Gastroesophageal sphincter (tissue), 3 donors: Measurements from ENCODE around the gene TANC1.

Experiments
- POLR2A ChIP-seq, 2 donors: fragments of 450-650 bp; IDR thresholded peaks; one replicate each; pipeline ENCODE4 v1.6.1; 2017; ENCODE audit warnings: antibody characterized with exemption in 2 of 2, mild to moderate bottlenecking in 2 of 2, moderate library complexity in 1 of 2
- POLR2AphosphoS5 ChIP-seq: sonication (generic); formaldehyde crosslinking; IDR thresholded peaks from one replicate; pipeline ENCODE4 v1.6.1; 2017; ENCODE audit warnings: antibody characterized with exemption
- TF ChIP-seq, protein P1 (sequence below), 4 experiments: fragments of 200-600 bp in 2 of 4; fragments of 450-650 bp in 2 of 4; sonication (generic) in 1 of 4; IDR thresholded peaks; one replicate each; pipeline ENCODE4 v1.5.1; 2017 to 2019; ENCODE audit warnings: antibody characterized with exemption in 4 of 4, mild to moderate bottlenecking in 2 of 4, moderate library complexity in 2 of 4

DNA sequence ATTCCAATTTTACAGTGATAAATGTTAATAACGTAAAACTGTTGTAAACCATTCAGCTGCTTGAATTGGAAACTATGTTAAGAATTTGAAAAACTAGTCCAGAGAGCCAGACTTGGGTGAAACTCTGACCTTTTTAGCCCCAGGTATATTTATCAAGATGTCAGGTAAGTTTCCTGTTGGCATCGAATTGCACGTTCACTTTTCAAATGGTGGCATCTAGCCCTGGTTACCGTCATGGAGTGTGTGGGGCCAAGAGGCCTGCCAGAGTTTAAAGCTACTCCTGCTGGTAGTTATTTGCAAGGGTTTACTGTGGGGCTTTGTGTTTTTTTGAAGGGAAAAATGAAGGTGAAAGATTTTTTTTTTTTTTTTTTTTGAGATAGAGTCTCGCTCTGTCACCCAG is 208.1 kb downstream of the TANC1 start:
- TF ChIP-seq, protein P1, sequence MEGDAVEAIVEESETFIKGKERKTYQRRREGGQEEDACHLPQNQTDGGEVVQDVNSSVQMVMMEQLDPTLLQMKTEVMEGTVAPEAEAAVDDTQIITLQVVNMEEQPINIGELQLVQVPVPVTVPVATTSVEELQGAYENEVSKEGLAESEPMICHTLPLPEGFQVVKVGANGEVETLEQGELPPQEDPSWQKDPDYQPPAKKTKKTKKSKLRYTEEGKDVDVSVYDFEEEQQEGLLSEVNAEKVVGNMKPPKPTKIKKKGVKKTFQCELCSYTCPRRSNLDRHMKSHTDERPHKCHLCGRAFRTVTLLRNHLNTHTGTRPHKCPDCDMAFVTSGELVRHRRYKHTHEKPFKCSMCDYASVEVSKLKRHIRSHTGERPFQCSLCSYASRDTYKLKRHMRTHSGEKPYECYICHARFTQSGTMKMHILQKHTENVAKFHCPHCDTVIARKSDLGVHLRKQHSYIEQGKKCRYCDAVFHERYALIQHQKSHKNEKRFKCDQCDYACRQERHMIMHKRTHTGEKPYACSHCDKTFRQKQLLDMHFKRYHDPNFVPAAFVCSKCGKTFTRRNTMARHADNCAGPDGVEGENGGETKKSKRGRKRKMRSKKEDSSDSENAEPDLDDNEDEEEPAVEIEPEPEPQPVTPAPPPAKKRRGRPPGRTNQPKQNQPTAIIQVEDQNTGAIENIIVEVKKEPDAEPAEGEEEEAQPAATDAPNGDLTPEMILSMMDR (IDR thresholded peaks at IDR 0.05): peak in 3 of 4 experiments; percentile 40 to 52 (median 50)
- no peak for TF ChIP-seq POLR2A (IDR thresholded peaks at IDR 0.05)
- peak; percentile 66 for TF ChIP-seq POLR2AphosphoS5
